NCI-H82 (cell line): ENCODE data around the gene PILRB.
A peak's percentile ranks its signal among the peaks of the same experiment; 100 is the strongest.
"Not testable (repeated sequence)": the region's sequence is repeated elsewhere in the genome, so short reads cannot be mapped to it uniquely, and the experiment has no call there.

Experiments
- DNase-seq: peaks from one replicate; lab custom pipeline; 2025; lab: John Stamatoyannopoulos, UW

Gene PILRB

GRCh38 chr7:100376066-100376465 is 18.1 kb downstream of the PILRB start:
- DNase-seq: no peak

GRCh38 chr7:100378114-100378755 is 20.3 kb downstream of the PILRB start:
- no peak for DNase-seq

- no peak for DNase-seq
Observed at GRCh38 chr7:100380196-100380595, 22.3 kb downstream of the PILRB start.

- not testable (repeated sequence) for DNase-seq
Observed at GRCh38 chr7:100381531-100382233, 23.8 kb downstream of the PILRB start.

GRCh38 chr7:100382234-100382853 is 24.4 kb downstream of the PILRB start:
- DNase-seq: not testable (repeated sequence)

- no peak for DNase-seq
Observed at GRCh38 chr7:100384628-100385294, 26.8 kb downstream of the PILRB start.

DNA sequence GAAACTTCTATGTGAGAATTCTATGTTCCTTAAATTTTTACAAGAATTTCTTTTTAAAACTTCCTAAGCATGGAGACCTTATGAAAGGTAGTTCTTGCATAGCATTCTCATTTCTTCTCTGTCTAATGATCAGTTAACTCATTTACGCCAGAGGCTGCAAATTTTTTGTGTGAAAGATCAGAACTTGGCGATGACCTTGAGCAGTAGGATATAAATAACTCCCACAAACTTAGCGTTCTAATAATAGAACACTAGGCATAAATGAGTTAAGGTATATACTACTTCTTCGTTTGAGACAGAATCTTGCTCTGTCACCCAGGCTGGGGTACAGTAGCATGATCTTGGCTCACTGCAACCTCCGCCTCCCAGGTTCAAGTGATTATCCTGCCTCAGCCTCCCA is 29.0 kb downstream of the PILRB start:
- DNase-seq: no peak

GRCh38 chr7:100387695-100388094 is 29.8 kb downstream of the PILRB start:
- DNase-seq: no peak

DNA sequence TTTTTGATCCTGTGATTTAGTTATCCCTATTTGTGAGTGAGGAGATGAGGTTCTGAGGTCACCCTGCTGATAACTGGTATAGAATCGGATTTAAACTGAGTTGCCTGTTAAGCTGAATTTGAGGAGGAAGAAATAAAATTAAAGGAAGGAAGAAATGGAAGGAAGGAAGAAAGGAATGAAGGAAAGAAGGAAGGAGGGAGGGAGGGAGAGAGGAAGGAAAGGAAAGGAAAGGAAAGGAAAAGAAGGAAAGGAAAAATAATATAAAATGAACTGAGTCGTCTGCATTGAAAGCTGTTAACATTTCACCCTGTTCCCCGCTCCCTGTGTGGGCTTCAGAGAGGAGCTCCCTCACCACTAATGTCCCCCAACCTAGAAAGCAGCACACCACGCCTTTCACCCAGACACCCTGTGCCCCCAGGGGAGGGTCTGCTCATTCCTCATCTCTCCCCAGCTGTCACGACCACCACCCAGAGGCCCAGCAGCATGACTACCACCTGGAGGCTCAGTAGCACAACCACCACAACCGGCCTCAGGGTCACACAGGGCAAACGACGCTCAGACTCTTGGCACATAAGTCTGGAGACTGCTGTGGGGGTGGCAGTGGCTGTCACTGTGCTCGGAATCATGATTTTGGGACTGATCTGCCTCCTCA is 31.6 kb downstream of the PILRB start:
- peak; percentile 29 for DNase-seq

DNA sequence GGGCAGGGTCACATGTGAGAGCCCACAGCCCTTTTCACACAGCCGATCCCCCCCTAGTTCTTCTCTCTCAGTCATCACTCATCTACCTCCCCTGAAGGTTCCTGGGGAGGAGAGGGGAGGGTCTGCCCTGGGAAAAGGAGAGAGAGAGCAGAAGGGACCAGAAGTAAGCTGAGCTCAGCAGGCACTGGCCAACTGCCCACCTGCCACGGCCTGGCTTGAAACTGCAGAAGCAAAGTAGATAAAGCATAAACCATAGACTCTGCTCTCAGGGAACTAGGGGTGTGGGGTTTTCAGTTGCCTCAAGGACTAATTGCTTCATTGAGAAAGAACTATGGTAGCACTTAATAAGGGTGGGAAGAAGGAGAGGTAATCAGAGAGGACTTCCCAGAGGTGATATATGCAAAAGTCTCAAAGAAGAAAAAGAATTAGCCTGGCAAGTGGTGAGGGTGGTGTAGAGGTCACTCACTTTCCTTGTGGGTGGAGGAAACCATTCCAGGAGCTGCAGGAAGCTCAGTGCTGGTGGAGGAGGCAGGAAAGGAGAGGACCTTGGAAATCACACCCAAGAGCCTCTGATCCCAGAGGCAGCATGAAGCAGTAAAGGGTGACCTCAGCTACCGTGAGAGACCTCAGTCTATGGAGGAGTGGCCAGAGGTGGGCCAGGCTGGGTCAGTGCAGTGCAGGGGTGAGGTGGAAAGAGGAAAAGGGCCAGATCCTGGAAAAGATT is 32.5 kb downstream of the PILRB start:
- no peak for DNase-seq

DNA sequence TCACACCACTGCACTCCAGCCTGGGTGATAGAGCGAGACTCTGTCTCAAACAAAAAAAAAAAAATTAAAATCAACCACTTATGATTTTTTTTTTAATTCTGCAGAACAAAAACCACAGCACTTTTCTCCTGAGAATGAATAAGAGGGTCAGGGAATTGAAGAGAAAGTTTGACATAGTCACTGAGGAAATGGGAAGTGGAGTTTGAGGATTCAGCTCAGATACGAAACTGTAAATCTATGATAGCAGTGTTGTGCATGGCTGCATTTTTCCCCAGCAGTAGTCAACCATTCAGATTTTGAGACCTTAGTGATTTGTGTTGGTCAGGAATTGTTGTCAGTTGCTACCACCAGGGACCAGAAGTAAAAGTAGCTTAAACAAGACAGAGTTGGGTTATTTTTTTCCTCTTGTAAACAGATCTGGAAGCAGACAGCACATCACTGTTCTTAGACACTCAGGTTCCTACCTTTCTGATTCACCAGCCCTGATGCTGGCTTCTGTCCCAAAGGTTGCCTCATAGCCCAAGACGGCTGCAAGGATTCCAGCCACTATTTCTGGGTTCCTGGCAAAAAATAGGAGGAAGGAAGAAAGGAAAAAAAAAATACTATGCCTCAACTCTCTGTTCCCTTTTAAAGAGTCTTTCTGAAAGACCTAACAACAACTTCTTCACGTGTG is 35.5 kb downstream of the PILRB start:
- no peak for DNase-seq

GRCh38 chr7:100394077-100394476 is 36.2 kb downstream of the PILRB start:
- DNase-seq: peak; percentile 90

DNA sequence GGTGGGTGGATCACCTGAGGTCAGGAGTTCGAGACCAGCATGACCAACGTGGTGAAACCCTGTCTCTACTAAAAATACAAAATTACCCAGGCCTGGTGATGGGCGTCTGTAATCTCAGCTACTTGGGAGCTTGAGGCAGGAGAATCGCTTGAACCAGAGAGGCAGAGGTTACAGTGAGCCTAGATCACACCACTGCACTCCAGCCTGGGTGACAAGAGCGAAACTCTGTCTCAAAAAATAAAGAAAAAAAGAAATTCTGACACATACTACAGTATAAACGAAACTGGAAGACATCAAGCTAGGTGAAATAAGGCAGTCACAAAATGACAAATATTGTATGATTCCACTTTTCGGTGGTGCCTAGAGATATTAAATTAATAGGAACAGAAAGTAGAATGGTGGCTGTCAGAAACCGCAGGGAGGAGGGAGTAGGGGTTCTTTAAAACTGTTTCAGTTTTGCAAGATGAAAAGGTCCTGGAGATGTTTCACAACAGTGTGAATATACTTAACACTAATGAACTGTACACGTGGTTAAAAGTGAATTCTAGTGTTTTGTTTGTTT is 38.6 kb downstream of the PILRB start:
- DNase-seq: no peak

GRCh38 chr7:100397315-100398081 is 39.6 kb downstream of the PILRB start:
- DNase-seq: peak; percentile 42

DNA sequence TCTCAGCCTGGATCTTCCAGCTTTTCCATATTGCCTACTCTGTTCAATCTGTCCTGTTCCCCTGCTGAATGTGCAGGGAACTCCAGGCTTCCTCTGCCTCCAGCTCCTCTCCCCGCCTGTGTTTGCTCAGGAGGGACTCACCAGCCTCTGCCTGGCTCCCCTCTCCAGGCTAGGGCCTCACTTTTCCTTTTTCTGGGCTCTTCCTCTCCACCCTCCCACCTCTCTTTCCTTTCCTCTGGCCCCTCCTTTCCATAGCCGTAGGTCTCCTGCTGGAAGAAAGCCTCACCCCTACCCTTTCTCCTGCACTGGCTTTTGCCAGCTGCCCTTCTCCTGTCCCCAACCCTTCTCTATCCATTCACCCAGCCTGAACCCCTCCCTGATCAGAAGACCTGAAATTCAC is 40.3 kb downstream of the PILRB start:
- DNase-seq: no peak

DNA sequence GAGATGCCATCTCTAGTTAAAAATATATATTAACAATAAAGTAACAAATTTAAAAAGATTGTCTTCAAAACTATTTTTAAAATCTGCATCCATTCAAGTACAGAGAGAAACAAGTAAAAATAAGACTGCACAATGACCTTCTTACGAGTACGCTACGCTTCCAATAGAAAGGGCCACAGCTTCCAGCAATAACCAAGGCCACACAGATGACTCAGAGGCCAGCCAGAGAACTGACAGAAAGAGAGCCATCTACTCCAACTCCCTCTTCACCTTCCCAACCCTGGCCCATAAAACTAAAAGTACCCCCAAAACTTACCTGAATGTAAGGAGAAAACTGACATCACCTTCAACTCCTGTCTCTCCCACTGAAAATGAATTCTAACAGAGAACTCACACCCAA is 42.1 kb downstream of the PILRB start:
- DNase-seq: no peak

GRCh38 chr7:100400656-100401055 is 42.7 kb downstream of the PILRB start:
- peak; percentile 44 for DNase-seq

- peak; percentile 64 for DNase-seq
Observed at GRCh38 chr7:100401811-100402210, 43.9 kb downstream of the PILRB start.

GRCh38 chr7:100402241-100402640 is 44.3 kb downstream of the PILRB start:
- no peak for DNase-seq

DNA sequence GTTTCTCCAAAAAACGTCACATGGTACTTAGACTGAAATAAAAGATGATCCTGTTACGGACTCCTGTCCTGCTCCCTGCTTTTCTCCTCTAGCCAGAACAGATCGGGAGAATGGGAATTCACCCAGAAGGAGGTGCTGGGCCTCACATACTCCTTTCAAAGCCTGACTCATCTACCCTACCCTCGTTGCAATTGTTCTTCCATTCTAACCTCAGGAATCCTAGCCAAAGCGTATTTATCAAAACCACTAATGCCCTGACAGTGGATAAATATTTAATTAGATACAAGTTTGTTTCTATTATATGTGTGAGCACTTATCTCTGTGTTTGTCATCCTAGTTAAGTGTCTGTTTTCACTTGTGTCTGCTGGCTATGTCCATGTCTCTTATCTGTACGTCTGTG is 48.9 kb downstream of the PILRB start:
- no peak for DNase-seq
